ENCODE results near the gene FUT2.
"Not testable (repeated sequence)": the region's sequence is repeated elsewhere in the genome, so short reads cannot be mapped to it uniquely, and the experiment has no call there.

The FUT2 gene

DNA sequence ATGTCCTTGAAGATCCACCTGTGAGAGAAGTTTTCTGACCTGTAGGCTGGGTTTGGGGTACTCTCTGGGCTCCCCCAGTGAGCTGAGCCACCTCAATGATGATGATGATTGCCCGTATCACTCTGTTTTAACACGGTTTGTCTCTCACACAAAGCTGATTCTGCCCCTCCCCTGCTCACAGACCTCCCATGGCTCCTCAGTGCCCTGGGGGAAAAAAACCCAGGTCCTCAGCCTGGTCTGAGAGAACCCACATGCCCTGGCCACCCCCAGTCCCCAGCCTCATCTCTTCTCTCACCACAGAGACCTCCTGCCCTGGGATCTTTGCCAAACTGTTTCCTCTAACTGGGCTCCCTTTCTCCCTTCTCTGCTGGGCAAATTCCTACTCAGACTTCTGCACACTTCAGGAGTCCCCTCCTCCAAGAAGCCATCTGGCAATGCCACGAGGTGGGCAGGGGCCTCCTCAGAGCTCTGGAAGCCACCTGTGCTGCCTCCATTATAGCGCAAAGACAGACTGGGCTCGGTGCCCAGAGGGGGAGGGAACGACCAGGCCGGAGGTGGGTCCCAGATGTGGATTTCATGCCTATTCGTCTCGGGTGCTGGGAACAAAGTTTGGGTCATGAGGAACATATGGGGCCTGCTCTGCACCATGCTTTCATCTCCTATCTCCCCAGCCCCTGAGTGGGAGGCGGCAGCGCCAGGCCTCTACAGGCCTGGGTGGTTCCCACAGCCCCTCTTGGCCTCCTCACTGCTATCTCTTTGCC lies 41.3 kb upstream of the FUT2 start:
- in situ Hi-C loops (cut with HindIII; ENCODE audit: low sequenced_read_pairs): no loop called here
- peak; percentile 7 for DNase-seq (ENCODE audit: low read depth, low spot score)
- H3K4me3 ChIP-seq (ENCODE audit: low read depth, low read length): no peak overlapping the region
- TF ChIP-seq, protein P1, sequence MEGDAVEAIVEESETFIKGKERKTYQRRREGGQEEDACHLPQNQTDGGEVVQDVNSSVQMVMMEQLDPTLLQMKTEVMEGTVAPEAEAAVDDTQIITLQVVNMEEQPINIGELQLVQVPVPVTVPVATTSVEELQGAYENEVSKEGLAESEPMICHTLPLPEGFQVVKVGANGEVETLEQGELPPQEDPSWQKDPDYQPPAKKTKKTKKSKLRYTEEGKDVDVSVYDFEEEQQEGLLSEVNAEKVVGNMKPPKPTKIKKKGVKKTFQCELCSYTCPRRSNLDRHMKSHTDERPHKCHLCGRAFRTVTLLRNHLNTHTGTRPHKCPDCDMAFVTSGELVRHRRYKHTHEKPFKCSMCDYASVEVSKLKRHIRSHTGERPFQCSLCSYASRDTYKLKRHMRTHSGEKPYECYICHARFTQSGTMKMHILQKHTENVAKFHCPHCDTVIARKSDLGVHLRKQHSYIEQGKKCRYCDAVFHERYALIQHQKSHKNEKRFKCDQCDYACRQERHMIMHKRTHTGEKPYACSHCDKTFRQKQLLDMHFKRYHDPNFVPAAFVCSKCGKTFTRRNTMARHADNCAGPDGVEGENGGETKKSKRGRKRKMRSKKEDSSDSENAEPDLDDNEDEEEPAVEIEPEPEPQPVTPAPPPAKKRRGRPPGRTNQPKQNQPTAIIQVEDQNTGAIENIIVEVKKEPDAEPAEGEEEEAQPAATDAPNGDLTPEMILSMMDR (IDR thresholded peaks at IDR 0.05; ENCODE audit: low read depth, low read length): no peak

DNA sequence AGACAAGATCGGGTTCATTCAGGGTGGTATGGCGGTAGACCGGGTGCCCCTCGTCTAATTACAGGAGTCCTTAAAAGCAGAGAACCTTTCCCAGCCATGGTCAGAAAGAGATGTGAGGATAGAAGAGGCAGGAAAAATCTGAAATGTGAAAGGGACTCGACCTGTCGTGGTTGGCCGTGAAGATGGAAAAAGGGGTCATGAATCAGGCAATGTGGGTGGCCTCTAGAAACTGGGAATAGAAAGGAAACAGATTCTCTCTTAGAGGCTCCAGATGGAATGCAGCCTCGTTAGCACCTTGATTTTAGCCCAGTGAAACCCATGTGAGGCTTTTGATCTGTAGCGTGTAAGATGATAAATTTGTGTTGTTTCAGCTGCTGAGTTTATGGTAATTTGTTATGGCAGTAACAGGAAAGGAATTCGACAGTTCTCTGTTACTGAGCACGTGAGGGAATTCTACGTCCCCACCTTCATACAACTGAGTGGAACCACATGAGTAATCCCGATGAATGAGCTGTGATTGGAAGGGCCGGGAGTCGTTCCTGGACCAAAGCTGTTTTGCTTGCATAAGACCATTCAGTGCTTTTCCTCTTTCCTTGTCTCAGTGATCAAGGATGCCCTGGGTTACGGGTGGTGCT lies 38.8 kb upstream of the FUT2 start:
- in situ Hi-C loops (cut with HindIII; ENCODE audit: low sequenced_read_pairs): no loop called here
- peak; percentile 76 for DNase-seq (ENCODE audit: low read depth, low spot score)

DNA sequence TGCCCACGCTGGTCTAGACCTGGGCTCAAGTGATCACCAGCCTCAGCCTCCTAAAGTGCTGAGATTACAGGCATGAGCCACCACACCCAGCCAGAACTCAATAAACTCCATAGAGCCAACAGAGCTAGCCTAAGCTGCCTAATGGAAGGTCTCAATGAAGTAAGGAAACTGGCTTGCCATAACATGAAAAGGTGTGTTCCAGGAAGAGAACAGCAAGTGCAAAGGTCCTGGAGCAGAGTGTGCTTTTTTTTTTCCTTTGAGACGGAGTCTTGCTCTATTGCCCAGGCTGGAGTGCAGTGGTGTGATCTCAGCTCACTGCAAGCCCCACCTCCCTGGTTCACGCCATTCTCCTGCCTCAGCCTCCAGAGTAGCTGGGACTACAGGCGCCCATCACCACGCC lies 37.9 kb upstream of the FUT2 start:
- H3K4me3 ChIP-seq (ENCODE audit: low read depth, low read length); in situ Hi-C loops (cut with HindIII; ENCODE audit: low sequenced_read_pairs); DNase-seq (ENCODE audit: low read depth, low spot score): not testable (repeated sequence)

More for the DNA sequence above, 38.8 kb upstream of the FUT2 start:
- H3K4me3 ChIP-seq (ENCODE audit: low read depth, low read length): no peak overlapping the region
- TF ChIP-seq, protein P1 (IDR thresholded peaks at IDR 0.05; ENCODE audit: low read depth, low read length): no peak

DNA sequence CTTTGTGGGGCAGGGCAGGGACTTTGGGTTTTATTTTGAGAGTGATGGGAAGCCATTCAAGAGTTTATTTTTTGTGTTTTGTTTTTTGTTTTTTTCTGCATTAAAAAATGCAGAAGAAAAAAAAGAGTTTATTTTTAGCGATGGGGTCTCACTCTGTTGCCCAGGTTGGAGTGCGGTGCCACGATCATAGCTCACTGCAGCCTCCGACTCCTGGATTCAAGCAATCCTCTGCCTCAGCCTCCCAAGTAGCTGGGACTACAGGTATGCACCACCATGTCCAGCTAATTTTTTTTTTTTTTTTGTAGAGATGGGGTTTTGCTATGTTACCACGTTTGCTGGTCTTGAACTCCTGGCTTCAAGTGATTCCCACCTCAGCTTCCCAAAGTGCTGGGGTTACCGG lies 37.3 kb upstream of the FUT2 start:
- in situ Hi-C loops (cut with HindIII; ENCODE audit: low sequenced_read_pairs): no loop called here
- TF ChIP-seq, protein P1 (IDR thresholded peaks at IDR 0.05; ENCODE audit: low read depth, low read length): no peak
- no peak for DNase-seq (ENCODE audit: low read depth, low spot score)
- no peak overlapping the region for H3K4me3 ChIP-seq (ENCODE audit: low read depth, low read length)

DNA sequence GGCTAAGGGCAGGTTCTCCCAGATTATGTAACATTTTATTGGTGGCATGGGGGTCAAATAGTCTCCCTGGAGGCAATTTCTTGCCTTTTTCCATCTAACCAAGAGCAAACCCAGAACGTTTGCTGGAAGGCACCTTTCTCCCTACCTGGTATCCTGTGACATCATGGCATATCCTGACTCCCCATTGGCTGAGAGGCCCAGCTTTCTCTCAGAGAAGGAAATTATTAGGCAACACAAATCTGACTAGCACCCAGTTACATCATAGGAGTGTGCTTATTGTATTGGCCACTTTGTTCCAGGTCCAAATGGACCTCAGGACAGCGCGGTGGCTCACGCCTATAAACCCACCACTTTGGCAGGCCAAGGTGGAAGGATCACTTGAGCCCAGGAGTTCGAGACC lies 36.0 kb upstream of the FUT2 start:
- no peak overlapping the region for H3K4me3 ChIP-seq (ENCODE audit: low read depth, low read length)
- in situ Hi-C loops (cut with HindIII; ENCODE audit: low sequenced_read_pairs): no loop called here
- TF ChIP-seq, protein P1 (IDR thresholded peaks at IDR 0.05; ENCODE audit: low read depth, low read length): no peak
- DNase-seq (ENCODE audit: low read depth, low spot score): no peak

DNA sequence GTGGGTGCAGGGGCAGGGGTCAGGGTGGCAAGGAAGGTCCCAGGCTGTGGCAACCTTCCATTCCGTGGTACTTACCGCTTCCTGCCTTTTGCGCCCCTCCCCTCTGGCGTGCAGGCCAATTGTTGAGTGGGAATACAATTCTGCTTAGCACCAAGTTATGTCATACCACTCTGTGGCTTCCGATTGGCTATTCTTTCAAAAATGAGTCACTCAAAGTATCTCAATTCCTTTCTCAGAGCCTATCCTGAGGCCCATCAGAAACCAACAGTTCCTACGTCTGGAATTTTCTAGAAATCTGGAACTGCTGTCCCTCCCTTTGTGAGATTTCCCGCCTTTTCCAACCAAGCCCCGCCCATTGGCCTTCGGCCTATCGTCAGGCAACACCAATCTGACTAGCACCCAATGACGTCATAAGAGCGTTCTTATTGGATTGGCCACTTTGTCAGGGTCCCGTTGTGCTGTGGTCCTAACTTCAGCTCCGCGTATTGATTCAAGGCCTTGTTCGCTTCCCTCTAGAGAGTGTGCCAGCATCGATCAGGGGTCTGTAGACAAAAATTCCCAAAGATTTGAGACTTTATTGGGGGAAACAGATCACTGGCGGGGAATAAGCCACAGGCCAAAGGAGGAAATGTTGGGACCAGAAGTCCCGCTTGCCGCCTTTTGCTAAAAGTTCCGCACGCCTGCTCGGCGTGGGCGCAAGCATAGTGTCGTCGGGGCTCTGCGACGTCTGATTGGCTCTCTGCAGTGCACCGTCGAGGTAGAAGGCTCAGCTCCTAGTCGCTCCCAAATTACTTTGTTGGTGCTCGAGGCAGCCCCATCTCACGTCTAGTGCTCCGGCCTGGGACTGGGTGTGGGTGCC lies 34.7 kb upstream of the FUT2 start:
- peak; percentile 88 for DNase-seq (ENCODE audit: low read depth, low spot score)
- TF ChIP-seq, protein P1 (IDR thresholded peaks at IDR 0.05; ENCODE audit: low read depth, low read length): no peak
- H3K4me3 ChIP-seq (ENCODE audit: low read depth, low read length): no peak overlapping the region
- in situ Hi-C loops (cut with HindIII; ENCODE audit: low sequenced_read_pairs): no loop called here
